Measurements from ENCODE around the gene DLGAP4. TPM values are rescaled to one million over a fixed set of nuclear protein-coding genes. Genes with fewer than 3 reads are reported as not detected.

The DLGAP4 gene
- total and polyA plus RNA-seq, 12 donors, result 34.0 to 74.4 (median 55.6) TPM

DNA sequence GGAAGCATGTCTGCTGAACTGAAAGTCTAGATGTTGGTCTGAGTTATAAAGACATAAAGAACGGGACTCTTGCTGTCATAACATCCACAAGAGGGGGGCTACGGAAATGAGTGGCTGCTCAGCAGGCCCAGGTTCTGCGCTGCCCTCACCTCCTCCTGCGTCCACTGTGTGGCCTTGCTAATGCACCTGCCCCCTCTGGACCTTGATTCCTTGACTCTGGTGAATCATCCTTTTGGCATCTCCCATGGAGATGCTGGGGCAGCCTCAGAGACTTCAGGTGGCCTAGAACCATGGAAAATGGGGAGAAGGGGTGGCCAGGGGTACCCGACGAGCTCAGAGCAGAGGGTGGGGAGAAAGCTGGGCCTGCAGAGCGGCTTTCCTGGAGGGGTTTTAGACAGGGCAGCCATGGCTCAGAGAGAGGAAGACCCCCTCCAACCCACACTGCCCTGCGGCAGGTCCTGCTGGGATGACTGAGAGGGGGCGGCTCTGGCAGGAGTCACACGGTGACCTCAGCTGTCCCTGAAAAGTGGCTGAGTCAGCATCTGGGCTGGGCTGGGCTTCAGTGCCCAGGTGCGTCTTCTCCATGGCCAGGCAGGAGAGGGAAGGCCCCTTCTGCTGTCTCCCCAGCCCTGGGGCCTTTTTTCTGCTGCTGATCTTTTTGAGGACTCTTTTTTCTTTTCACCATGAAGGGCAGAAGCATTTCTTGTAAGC lies 46.9 kb downstream of the DLGAP4 start:
- 64 to 65% methylated on average over 11 of the region's 11 CpGs for WGBS, 2 donors

DNA sequence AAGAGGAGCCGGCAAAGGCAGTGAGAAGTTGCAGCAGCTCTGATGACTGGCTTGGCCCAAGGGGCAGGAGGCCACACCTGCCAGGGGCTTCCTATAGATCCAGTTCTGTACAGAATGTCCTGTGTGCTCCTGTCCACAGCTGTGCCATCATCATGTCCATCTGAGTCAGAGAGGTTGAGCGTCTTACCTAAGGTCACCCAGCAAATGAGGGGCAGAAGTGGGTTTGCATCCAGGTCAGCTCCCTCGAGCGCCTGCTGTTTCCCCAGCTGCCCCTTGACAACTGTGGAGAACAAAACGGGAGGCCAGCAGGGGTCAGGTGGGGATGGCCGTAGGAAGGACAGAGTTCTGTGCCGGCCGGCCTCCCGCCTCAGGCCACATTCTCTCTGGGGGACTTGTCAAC lies 47.6 kb downstream of the DLGAP4 start:
- 49 to 61% methylated on average over 9 of the region's 9 CpGs for WGBS, 2 donors
- ATAC-seq, result no peak
- Histone ChIP-seq H3K4me1 (no peaks in the 10 kb centered on the region), H3K9me3 (no peaks in the 10 kb centered on the region), H3K27ac (no peak overlapping the region), H3K4me3 (no peak overlapping the region), H3K27me3 (peaks cover 0 to 39% (median 11%) of the 10 kb centered on the region in 7 donors), H3K36me3 (no peaks in the 10 kb centered on the region)
- intact Hi-C loops (cut with DNase I), result no loop called here
- TF ChIP-seq, protein P1, sequence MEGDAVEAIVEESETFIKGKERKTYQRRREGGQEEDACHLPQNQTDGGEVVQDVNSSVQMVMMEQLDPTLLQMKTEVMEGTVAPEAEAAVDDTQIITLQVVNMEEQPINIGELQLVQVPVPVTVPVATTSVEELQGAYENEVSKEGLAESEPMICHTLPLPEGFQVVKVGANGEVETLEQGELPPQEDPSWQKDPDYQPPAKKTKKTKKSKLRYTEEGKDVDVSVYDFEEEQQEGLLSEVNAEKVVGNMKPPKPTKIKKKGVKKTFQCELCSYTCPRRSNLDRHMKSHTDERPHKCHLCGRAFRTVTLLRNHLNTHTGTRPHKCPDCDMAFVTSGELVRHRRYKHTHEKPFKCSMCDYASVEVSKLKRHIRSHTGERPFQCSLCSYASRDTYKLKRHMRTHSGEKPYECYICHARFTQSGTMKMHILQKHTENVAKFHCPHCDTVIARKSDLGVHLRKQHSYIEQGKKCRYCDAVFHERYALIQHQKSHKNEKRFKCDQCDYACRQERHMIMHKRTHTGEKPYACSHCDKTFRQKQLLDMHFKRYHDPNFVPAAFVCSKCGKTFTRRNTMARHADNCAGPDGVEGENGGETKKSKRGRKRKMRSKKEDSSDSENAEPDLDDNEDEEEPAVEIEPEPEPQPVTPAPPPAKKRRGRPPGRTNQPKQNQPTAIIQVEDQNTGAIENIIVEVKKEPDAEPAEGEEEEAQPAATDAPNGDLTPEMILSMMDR (IDR thresholded peaks at IDR 0.05), result no peak
- no peak for DNase-seq

More for the DNA sequence above, 46.9 kb downstream of the DLGAP4 start:
- ATAC-seq, result no peak
- no peaks in the 10 kb centered on the region for H3K36me3 ChIP-seq
- no peaks in the 10 kb centered on the region for H3K4me1 ChIP-seq
- TF ChIP-seq, protein P1 (IDR thresholded peaks at IDR 0.05), result no peak
- H3K27ac ChIP-seq, result no peak overlapping the region
- H3K27me3 ChIP-seq, result peaks cover 0 to 39% (median 9%) of the 10 kb centered on the region in 7 donors
- H3K4me3 ChIP-seq, result no peak overlapping the region
- H3K9me3 ChIP-seq, result no peaks in the 10 kb centered on the region
- intact Hi-C loops (cut with DNase I), result no loop called here
- no peak for DNase-seq

DNA sequence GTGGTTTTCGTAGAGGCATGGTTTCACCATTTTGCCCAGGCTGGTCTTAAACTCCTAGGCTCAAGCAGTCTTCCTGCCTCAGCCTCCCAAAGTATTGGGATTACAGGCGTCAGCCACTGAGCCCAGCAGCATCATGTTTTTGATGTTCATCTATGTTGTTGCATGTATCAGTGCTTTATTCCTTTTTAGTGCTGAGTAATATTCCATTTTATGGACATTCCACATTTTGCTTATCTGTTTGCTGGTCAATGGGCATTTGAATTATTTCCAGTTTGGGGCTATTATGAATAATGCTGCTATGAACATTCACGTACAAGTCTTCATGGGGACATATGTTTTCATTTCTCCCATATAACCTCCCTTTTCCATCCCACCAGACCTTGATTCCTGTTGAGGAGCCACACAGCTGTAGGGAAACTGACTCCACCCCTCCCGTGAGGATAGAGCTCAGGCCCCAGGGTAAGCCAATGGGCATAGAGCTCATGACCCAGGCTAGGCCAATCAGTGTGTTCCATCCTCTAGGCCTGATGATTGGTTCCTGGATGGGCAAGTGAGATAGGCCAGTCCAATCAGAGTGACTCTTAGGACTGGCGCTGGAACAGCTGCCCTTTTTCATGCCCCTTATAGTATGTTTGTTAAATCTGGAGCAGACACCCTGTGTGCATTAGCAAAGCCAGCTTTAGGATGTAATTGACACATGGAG lies 49.5 kb downstream of the DLGAP4 start:
- 85 to 87% methylated on average over 5 of the region's 5 CpGs for WGBS, 2 donors
- Histone ChIP-seq H3K27ac (no peak overlapping the region), H3K27me3 (peaks cover 0 to 39% (median 23%) of the 10 kb centered on the region in 7 donors), H3K9me3 (no peaks in the 10 kb centered on the region), H3K4me1 (no peaks in the 10 kb centered on the region), H3K36me3 (no peaks in the 10 kb centered on the region), H3K4me3 (no peak overlapping the region)
- intact Hi-C loops (cut with DNase I), result no loop called here
- DNase-seq (no peak), ATAC-seq (no peak)
- TF ChIP-seq, protein P1 (IDR thresholded peaks at IDR 0.05), result no peak

DNA sequence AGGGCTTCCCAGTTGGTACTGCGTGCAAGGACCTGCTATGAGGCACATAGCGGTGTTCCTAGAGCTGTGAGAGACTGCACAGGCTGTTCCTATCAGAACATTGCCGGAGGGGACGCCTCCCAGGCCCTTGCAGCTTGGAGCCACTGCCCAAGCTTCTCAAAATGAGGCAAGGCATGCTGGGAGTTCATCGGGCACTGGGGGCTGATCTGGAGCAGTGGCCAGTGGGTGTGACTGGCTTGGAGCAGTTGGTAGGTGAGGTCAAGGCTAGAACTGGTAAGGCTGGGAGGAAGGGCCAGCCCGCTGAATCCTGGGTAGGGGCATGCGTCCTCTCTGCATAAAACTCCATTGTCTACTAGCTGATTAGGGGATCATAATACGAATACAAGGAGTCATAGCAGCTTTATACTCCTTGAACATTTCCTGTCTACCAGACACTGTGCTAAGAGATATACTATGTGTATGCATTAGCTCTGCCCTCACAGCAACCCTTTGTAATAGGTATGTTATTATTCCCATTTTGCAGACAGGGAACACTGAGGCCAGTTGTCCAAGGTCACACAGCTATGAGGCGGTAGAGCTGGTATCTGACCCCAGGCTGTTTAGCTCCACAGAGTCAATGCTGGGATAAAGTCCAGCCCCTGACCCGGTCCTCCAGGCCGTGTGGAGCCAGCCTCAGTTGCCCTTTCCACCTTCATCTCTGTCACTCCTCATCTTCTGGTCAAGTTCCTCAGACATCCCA lies 53.7 kb downstream of the DLGAP4 start:
- WGBS, 2 donors, result 79% methylated on average over 11 of the region's 11 CpGs

More for the DNA sequence above, 53.7 kb downstream of the DLGAP4 start:
- Histone ChIP-seq H3K27me3 (peaks cover 0 to 52% (median 15%) of the 10 kb centered on the region in 7 donors), H3K27ac (no peak overlapping the region), H3K4me3 (no peak overlapping the region), H3K36me3 (no peaks in the 10 kb centered on the region), H3K9me3 (no peaks in the 10 kb centered on the region), H3K4me1 (no peaks in the 10 kb centered on the region)
- TF ChIP-seq, protein P1 (IDR thresholded peaks at IDR 0.05), result no peak
- DNase-seq (no peak), ATAC-seq (no peak)
- intact Hi-C loops (cut with DNase I), result no loop called here

Data from heart right ventricle (tissue), 16 donors.